Gastroesophageal sphincter (tissue), 4 donors: ENCODE measurements around the gene DIP2C. TPM values are rescaled to one million over a fixed set of nuclear protein-coding genes. Genes with fewer than 3 reads are reported as not detected.

Experiments used
- ATAC-seq: fragments of 150-250 bp; one replicate; pipeline ENCODE4 v1.9.1; 2016; ENCODE audit warnings: mild to moderate bottlenecking, moderate library complexity
- H3K27ac ChIP-seq, 4 donors: fragments of 200-600 bp; sonication (generic) in 3 of 4; 1 replicate in 3 of 4; 2 replicates in 1 of 4; pipeline ENCODE4 v1.5.1; 2016 to 2019
- H3K27me3 ChIP-seq: fragments of 200-600 bp; sonication (generic); one replicate; pipeline ENCODE4 v1.5.1; 2019
- H3K36me3 ChIP-seq, 2 donors: fragments of 200-600 bp; sonication (generic); one replicate each; pipeline ENCODE4 v1.5.1; 2019; ENCODE audit warnings: control low read depth in 1 of 2
- H3K4me1 ChIP-seq, 3 donors: fragments of 200-600 bp; sonication (generic); 1 replicate in 2 of 3; 2 replicates in 1 of 3; pipeline ENCODE4 v1.5.1; 2016 to 2019; ENCODE audit warnings: control low read depth in 2 of 3
- H3K4me3 ChIP-seq, 2 donors: fragments of 200-600 bp; sonication (generic); one replicate each; pipeline ENCODE4 v1.5.1; 2019; ENCODE audit warnings: mild to moderate bottlenecking in 1 of 2, moderate library complexity in 1 of 2
- H3K9me3 ChIP-seq, 3 donors: fragments of 200-600 bp; sonication (generic); one replicate each; pipeline ENCODE4 v1.5.1; 2017 to 2019; ENCODE audit warnings: control low read depth in 2 of 3
- EP300 ChIP-seq: sonication (generic); formaldehyde crosslinking; IDR thresholded peaks from one replicate; pipeline ENCODE4 v1.6.1; 2017; ENCODE audit warnings: antibody characterized with exemption, mild to moderate bottlenecking
- POLR2A ChIP-seq, 2 donors: fragments of 450-650 bp; IDR thresholded peaks; one replicate each; pipeline ENCODE4 v1.6.1; 2017; ENCODE audit warnings: antibody characterized with exemption in 2 of 2, mild to moderate bottlenecking in 2 of 2, moderate library complexity in 1 of 2
- POLR2AphosphoS5 ChIP-seq: sonication (generic); formaldehyde crosslinking; IDR thresholded peaks from one replicate; pipeline ENCODE4 v1.6.1; 2017; ENCODE audit warnings: antibody characterized with exemption
- WGBS, 2 donors: methylation state at CpG; one replicate each; pipeline ENCODE4 v1.1.5; 2018; ENCODE audit warnings: low coverage in 1 of 2; 5-methylcytosine and 5-hydroxymethylcytosine counted together
- total RNA-seq, 4 donors: library from RNA; depleted of rRNA; stranded (reverse); fragments of >200 nt; gene quantifications; one replicate each; pipeline ENCODE4 v1.1.0, GENCODE V29; 2016
- TF ChIP-seq, protein P1 (sequence below), 4 experiments: fragments of 200-600 bp in 2 of 4; fragments of 450-650 bp in 2 of 4; sonication (generic) in 1 of 4; IDR thresholded peaks; one replicate each; pipeline ENCODE4 v1.5.1; 2017 to 2019; ENCODE audit warnings: antibody characterized with exemption in 4 of 4, mild to moderate bottlenecking in 2 of 4, moderate library complexity in 2 of 4

DIP2C gene
- total RNA-seq, 4 donors from 2014 or later: 40.8 to 73.8 (median 47.7) TPM

DNA sequence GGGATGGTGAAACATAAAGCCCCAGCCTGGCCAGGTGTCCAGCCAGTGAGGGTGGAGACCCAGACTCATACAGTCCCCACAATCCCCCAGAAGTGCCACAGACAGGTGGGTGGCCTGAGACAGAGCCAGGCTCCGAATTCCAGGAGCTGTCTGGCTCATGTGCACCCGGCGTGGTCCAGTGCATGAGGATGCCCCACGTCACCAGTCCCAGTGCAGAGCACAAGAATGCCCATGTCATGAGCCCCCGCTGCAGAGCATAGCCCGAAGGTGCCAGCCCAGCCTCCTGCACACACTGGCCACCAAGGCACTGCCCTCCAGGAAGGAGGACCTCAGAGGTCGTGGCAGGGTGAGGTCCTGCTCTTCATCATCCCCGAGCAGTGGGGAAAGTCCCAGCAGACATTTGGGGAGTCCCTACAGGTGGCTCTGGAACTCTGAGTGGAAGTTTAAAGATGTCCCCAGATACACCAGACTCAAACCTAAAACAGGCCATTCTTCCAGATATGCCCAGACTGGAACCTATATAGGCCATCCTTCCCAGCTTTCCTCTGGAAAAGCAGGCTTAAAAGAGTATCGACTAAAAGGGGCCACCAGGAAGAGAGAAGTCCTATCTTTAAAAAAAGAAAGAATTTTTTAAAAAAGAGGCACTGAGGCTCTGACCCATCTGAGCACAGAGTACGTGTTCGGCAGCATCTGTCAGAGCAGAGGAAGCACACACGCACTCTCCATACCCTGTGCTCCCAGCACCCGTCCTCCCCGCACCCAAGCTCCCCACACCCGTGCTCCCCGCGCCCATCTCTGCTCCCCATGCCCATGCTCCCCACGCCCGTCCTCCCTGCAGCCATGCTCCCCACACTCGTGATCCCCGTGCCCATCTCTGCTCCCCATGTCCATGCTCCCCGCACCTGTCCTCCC, 11.5 kb downstream of the DIP2C start:
- peak; percentile 51 for ATAC-seq
- no peak overlapping the region for H3K4me3 ChIP-seq
- H3K9me3 ChIP-seq: no peaks in the 10 kb centered on the region
- H3K27me3 ChIP-seq: no peaks in the 10 kb centered on the region
- peak overlapping the region in 3 of 4 donors; percentile 33 to 63 (median 58) for H3K27ac ChIP-seq
- WGBS, 2 donors: 73 to 76% methylated on average over 15 of the region's 22 CpGs
- peaks cover 0 to 58% (median 17%) of the 10 kb centered on the region in 3 donors for H3K4me1 ChIP-seq
- no peaks in the 10 kb centered on the region for H3K36me3 ChIP-seq
- TF ChIP-seq POLR2A (IDR thresholded peaks at IDR 0.05) (no peak), EP300 (no peak), POLR2AphosphoS5 (no peak)
- TF ChIP-seq, protein P1, sequence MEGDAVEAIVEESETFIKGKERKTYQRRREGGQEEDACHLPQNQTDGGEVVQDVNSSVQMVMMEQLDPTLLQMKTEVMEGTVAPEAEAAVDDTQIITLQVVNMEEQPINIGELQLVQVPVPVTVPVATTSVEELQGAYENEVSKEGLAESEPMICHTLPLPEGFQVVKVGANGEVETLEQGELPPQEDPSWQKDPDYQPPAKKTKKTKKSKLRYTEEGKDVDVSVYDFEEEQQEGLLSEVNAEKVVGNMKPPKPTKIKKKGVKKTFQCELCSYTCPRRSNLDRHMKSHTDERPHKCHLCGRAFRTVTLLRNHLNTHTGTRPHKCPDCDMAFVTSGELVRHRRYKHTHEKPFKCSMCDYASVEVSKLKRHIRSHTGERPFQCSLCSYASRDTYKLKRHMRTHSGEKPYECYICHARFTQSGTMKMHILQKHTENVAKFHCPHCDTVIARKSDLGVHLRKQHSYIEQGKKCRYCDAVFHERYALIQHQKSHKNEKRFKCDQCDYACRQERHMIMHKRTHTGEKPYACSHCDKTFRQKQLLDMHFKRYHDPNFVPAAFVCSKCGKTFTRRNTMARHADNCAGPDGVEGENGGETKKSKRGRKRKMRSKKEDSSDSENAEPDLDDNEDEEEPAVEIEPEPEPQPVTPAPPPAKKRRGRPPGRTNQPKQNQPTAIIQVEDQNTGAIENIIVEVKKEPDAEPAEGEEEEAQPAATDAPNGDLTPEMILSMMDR (IDR thresholded peaks at IDR 0.05): no peak

DNA sequence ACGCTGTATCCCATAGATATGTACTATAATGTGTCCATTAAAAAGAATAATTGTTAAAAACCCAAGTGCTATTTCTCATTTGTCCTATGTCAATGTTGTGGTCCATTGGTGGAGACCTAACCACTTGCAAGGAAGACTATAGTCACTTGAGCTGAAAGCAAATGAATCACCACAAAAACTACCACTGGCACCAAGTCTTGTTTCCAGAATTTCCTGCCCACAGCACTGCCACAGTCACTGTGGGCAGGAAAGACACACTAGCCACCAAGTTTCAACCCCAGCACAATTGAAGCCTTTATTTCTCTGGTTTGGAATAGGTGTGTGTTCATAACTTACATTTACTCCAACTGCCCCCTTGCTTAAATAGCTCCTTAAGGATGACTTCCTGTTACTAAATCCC, 12.4 kb downstream of the DIP2C start:
- peaks cover 0 to 59% (median 16%) of the 10 kb centered on the region in 3 donors for H3K4me1 ChIP-seq
- no peak for ATAC-seq
- peak overlapping the region in 2 of 4 donors; percentile 58 to 63 for H3K27ac ChIP-seq
- no peak overlapping the region for H3K4me3 ChIP-seq
- H3K27me3 ChIP-seq: no peaks in the 10 kb centered on the region
- no peak for TF ChIP-seq EP300
- no peak for TF ChIP-seq POLR2AphosphoS5
- TF ChIP-seq, protein P1 (IDR thresholded peaks at IDR 0.05): no peak
- no peak for TF ChIP-seq POLR2A (IDR thresholded peaks at IDR 0.05)
- no peaks in the 10 kb centered on the region for H3K9me3 ChIP-seq
- H3K36me3 ChIP-seq: no peaks in the 10 kb centered on the region
- WGBS, 2 donors: 90 to 100% methylated on average over 1 of the region's 1 CpG

DNA sequence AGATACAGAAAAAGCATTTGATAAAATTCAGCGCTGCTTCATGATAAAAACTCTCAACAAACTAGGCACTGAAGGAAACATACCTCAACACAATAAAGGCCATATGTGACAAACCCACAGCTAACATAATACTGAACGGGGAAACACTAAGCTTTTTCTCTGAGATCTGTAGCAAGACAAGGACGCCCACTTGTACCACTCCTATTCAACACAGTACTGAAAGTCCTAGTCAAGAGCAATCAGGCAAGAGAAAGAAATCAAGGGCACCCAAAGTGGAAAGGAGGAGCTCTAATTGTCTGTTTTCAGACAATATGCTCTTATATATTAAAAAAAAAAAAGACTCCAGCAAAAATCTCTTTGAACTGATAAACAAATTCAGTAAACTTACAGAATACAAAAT, 13.3 kb downstream of the DIP2C start:
- TF ChIP-seq, protein P1 (IDR thresholded peaks at IDR 0.05): no peak
- TF ChIP-seq POLR2A (IDR thresholded peaks at IDR 0.05) (no peak), EP300 (no peak), POLR2AphosphoS5 (no peak)
- H3K27ac ChIP-seq: no peak overlapping the region
- ATAC-seq: no peak

DNA sequence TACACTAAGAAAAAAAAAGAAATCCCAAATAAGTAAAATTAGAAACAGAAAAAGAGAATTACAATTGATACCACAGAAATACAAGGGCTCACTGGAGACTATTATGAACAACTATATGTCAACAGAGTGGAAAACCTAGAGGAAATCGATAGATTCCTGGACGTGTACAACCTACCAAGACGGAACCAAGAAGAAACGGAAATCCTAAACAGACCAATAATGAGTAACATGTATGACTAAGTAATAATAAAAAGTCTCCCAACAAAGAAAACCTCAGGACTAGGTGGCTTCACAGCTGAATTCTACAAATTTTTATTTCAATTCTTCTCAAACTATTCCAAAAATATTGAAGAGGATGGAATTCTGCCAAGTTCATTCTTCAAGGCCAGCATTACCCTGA, 13.9 kb downstream of the DIP2C start:
- no peak overlapping the region for H3K4me3 ChIP-seq
- WGBS, 2 donors: 86 to 90% methylated on average over 4 of the region's 4 CpGs
- TF ChIP-seq POLR2A (IDR thresholded peaks at IDR 0.05) (no peak), POLR2AphosphoS5 (no peak), EP300 (no peak)
- TF ChIP-seq, protein P1 (IDR thresholded peaks at IDR 0.05): no peak
- no peaks in the 10 kb centered on the region for H3K27me3 ChIP-seq
- no peaks in the 10 kb centered on the region for H3K9me3 ChIP-seq
- H3K27ac ChIP-seq: no peak overlapping the region
- H3K36me3 ChIP-seq: no peaks in the 10 kb centered on the region
- ATAC-seq: no peak
- peaks cover 0 to 50% (median 16%) of the 10 kb centered on the region in 3 donors for H3K4me1 ChIP-seq

More for the DNA sequence above, 13.3 kb downstream of the DIP2C start:
- Histone ChIP-seq H3K36me3 (no peaks in the 10 kb centered on the region), H3K4me3 (no peak overlapping the region), H3K9me3 (no peaks in the 10 kb centered on the region), H3K4me1 (peaks cover 0 to 52% (median 16%) of the 10 kb centered on the region in 3 donors), H3K27me3 (no peaks in the 10 kb centered on the region)
- WGBS, 2 donors: 88% methylated on average over 3 of the region's 3 CpGs

DNA sequence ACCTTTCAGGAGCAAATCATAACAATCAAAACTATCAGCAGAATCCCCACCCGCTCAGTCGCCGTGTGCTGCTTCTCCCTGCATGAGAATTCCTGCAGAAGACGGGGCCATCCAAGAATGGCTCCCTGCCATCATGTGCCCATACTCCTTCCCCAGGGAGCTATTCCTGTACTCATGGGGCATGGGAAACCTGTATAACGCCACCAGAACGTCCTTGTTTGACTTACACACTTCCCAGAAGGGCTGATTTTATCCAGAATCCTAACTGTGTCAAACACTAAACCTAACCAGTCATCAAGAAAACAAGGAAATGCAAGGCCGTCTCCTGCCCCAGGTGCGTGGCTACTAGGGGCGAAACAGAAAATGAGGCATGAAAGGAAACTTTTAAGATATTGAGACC, 16.0 kb downstream of the DIP2C start:
- Histone ChIP-seq H3K27ac (peak overlapping the region in 3 of 4 donors; percentile 17 to 58 (median 33)), H3K4me3 (no peak overlapping the region), H3K27me3 (no peaks in the 10 kb centered on the region), H3K4me1 (peaks cover 0 to 59% (median 8%) of the 10 kb centered on the region in 3 donors), H3K9me3 (no peaks in the 10 kb centered on the region), H3K36me3 (no peaks in the 10 kb centered on the region)
- TF ChIP-seq EP300 (no peak), POLR2AphosphoS5 (no peak), POLR2A (IDR thresholded peaks at IDR 0.05) (no peak)
- TF ChIP-seq, protein P1 (IDR thresholded peaks at IDR 0.05): no peak
- 74% methylated on average over 6 of the region's 9 CpGs; no CpG with 5 or more reads in 1 of the 2 donors for WGBS, 2 donors
- ATAC-seq: no peak
